Activated CD8-positive, alpha-beta memory T cell treated with anti-CD3 and anti-CD28 coated beads, Interleukin-2, amount 50 U/mL, for 1 hour (primary cell): Measurements from ENCODE around the gene SGSH.
"Not testable (repeated sequence)": the region's sequence is repeated elsewhere in the genome, so short reads cannot be mapped to it uniquely, and the experiment has no call there.

ENCODE experiments used
- DNase-seq: peaks from one replicate; pipeline ENCODE4 v3.0.0-alpha.2; 2020; ENCODE audit errors: extremely low read depth

Gene SGSH

DNA sequence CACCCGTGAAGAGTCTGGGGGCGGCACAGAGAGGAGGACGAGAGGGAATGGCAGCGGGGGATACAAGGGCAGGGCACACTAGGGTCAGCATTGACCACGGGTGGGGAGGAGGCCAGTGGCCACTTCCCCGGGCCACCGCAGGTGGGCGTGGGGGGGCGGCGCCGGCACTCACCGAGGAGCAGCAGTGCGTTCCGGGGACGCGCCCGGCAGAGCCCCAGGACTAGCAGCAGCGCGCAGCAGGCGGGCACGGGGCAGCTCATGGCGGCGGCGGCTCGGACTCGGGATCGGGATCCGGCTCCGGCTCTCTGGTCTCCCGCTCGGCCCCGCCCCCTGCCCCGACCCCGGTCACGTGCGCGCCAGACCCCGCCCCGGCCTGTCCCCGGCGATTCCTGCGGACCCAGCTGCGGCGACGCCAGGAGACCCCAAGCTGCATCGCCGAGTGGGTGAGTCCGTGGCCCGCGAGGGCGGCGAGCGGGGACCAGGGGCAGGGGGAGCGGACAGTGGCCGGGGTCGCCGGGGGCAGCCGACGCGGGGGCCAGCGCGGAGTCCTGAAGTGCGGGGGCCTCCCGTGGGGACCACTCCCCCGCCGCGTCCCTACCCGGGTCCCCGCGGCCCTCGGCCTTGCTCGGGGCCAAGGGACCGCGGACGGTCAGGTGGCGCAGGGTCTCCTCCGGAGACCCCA is at the start of gene SGSH, which contains the start of gene SLC26A11:
SGSH (minus strand) TSS at position 280 of the 682 bp plus-strand sequence; CDS start at position 260, 20 bp downstream.
SLC26A11 (plus strand) TSS at position 374 of the 682 bp plus-strand sequence. CDS start 1,134 bp downstream, outside the sequence.
- no peak for DNase-seq

DNA sequence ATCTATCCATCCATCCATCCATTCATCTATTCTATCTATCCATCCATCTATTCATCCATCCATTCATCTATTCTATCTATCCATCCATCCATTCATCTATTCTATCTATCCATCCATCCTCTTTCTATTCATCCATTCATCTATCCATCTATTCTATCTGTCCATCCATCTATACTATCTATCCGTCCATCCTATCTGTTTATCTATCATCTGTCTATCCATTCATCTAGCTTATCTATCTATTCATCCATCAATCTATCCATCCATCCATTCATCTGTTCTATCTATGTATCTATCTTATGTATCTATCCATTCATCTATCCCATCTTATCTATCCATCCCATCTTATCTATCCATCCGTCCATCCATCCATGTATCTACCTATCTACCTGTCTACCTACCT is 49.3 kb upstream of the SGSH start:
- DNase-seq: no peak

DNA sequence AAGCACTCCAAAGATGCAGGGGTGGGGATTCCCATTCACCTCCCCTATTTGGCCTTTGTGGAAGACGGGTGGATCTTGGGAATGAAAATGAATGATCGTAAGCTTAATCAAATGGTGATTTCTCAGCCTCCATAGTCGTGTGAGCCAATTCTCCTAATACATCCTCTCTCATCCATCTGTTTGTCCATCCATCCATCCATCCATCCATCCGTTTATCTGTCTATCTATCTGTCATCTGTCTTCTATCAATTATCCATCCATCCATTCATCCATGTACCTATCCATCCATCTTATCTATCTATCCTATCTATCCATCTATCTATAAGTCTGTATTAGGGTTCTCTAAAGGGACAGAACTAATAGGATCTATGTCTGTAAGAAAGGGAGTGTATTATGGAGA is 48.3 kb upstream of the SGSH start:
- no peak for DNase-seq

DNA sequence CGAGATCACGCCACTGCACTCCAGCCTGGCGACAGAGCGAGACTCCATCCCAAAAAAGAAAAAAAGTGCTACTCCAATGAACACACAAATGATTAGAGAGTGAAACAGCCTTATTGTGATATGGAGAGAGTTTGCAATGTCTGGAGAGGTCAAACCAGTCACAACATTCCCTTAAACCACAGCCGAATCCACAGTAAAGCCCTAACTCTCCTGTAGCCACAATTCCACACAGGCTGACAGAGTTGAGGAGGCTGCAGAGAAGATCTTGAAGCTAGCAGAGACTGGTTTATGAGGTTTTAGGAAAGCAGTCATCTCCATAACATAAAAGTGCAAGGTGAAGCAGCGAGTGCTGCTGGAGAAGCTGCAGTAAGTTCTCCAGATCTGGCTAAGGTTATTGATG is 47.3 kb upstream of the SGSH start:
- no peak for DNase-seq

DNA sequence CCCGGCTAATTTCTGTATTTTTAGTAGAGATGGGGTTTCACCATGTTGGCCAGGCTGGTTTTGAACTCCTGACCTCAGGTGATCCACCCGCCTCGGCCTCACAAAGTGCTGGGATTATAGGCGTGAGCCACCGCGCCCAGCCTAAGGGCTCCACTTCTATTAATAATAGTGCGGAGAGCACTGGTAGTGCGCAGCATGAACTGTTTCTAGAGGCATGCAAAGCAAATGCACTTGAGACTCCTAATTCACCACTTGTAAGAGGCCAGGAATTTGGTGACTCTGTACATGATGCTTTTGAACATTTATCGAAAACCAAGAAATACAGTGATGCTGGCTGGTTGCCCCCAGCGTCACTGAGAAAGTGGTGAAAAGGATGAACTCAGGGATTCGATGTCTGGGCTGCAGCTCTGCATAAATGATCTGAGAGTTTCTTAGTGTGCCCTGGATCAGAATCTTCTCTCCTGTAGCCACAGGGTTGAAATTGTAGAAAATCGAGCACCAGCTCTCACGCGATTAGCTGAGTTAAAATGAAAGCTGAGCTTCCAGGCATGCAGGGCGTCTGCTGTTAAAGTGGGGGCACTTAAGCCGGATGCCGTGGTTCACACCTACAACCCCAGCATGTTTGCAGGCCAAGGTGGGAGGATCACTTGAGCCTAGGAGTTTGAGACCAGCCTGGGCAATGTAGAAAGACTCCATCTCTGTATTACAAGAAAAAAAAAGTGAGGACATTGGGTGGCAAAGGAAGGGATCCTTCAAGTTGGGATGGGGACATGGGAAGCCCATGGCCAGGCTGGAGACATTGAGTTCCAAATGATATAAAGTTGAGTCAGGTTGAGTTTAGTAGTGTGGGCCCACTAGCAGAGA is 45.3 kb upstream of the SGSH start:
- DNase-seq: no peak

DNA sequence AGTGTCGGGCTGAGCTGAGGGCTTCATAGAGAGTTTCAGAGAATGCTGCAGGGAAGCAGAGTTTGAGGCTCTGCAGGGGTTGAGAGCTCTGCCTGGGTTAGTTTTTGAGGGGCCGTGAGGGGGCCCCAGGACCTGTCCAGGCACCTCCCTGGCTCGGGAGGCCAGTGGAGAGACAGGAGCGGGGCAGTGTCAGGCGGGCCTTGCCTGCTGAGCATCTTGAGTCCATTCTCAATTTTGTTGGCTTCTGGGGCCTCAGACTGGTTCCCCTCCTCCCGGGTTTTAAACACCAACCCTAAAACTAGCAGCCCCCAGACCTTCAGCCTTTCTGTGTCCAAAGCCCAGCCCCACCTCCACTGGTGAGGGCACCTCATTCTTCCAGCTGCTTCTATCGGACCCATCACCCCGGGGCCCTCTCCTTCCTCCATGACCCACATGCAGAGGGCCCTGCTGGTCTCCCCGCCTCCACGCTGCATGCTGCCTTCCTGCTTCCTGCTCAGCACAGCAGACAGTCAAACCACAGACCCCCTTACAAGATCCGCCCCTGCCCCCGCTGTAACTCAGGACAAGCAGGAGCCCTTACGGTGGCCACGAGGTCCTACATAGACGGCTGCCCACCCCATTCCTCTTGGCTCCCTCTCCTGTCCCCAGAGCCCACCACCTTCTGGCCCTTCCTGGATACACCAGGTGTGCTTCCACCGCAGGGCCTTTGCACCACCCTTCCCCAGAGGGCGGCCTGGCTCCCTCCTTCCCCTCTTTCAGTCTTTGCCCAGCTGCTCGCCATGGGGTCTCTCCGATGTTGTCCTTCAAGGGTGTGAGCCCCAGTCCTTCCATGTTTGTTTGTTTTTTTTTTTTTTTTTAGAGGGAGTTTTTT is 44.3 kb upstream of the SGSH start:
- no peak for DNase-seq

DNA sequence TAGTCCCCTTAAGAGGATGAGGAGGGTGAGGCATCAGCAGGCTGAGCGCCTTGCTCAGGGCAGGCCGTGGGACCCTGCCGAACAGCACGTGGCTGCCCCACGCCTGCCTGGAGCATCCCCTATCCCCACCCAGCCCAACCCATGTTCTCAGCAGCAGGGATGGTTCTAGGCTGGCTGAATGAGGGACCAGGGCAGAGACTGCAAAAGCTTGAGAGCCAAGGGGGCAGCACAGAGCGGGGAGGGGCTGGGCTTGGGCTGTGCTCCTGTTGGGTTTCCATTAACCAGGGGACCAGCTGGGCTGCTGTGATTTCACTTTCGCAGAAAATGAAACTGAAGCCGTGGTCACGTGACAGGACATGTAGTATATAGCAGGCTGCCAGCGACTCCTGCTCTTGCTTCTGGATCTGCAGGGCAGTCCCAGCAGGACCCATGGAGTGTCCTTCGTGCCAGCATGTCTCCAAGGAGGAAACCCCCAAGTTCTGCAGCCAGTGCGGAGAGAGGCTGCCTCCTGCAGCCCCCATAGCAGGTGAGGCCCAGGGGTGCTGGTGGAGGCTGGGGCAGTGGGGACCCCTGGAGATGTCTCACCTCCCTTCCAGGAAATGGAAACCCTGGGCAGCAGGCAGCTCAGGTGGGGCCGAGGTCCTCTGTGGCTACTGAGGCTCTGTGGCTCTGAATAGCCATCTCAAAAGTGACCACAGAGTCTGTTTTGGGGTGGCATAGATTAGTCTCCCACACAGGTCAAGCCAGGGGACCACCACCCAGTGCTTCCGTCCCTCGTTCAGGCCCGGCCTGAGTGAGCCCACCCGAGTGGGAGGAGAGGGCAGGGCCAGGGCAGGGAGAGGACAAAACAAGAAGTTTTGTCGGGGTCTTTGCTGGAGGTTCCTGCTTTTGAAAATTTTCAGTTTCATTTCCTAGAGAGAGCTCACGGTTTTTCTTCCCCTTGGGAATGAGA is 43.4 kb upstream of the SGSH start:
- DNase-seq: peak; percentile 53

DNA sequence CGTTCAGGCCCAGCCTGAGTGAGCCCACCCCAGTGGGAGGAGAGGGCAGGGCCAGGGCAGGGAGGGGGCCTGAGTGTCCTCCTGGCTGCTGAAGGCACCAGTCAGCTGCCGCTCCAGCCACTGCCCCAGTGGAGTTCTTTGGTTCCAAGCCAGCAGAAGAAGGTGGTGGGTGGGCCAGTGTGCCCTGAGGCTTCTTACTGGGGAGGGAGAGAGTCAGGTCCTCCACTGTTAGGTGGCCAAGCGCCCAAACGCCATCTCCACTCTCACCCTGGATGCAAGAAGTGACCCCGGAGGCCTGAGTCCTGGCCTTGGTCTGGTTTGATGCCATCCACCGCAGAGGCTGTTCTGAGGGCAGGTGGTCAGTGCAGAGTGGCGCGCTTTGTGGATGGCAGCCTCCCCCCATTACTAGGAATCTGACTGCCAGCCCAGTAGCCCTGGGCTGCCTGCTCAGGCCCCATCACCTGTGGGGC is 42.7 kb upstream of the SGSH start:
- no peak for DNase-seq

DNA sequence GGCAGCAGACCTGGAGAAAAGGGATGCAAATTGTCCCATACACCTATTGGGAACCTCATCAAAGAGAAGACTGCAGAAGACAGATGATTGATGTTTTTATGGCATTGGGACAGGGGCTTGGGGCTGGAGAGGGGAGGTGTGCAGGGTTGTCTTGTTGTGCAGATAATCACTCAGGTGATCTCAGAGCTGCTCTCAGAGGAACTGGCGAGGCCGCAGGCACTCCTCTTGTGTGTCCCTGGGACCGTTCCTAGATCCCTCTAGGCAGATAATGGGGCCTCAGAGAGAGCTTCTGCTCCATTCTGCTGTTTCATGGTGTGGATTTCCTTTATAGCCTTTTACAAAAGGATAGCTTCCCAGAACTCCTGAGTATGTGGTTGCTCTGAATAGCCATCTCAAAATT is 42.2 kb upstream of the SGSH start:
- DNase-seq: no peak

DNA sequence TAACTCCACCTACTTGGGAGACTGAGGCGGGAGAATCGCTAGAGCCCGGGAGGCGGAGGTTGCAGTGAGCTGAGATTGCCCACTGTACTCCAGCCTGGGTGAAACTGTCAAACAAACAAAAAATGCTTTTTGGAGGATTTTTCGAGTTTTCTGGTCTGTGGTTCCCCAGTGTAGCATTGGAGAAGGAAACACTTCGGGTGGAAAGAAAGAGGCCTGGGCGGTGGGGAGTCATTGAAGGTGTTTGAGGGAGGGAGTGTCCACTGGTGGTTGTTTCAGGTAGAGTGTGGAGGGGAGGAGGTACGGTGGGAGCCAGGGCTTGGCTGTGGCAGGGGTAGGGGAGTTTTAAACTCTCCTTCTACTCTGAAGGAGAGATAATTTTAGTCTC is 41.8 kb upstream of the SGSH start:
- no peak for DNase-seq

DNA sequence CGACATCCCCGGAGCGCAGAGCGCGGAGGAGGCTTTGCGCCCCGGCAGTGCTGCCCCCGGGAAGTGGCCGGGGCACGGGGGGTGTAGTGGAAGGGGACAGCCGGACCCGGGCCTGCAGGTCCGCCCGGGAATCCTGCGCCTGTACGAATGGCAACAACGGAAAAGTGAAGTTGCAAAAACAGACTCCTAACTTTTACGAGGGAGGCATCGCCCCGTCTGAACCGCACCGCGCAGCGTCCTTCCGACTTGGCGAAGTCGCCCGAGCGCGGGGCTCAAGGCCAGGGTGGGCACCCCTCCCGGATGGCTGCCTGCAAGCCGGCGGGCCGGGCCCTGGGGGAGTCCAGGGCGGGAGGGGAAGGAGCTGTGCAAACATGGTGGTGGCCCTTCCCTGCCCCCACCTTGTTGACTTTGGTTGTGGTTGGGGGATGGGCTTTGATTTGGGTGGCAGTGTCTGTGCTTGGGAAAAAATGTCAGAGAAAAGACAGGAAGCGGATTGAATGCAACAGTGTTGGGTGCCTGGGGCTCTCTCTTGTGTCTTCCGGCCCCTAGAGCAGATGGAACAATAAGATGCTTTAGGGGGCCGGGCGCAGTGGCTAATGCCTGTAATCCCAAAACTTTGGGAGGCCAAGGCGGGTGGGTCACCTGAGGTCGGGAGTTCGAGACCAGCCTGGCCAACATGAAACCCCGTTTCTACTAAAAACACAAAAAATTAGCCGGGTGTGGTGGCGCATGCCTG is 41.2 kb upstream of the SGSH start:
- no peak for DNase-seq

DNA sequence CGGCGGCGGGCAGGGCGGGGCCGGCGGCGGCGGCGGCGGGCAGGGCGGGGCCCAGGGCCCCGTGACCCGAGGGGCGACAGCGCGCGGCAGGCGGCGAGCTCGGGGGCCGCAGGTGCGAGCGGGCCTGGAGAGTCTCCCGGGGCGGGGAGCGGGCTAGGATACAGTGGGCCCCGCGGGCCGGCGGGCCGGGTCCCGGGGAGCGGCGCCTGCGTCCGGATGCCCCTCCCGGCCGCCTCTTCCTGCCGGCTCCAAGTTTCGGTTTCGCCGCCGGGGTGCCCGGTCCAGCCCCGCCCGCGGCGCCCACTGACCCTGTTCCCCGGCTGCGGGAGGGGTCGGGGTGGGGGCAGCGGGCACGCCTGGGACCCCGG is 40.6 kb upstream of the SGSH start, which contains the start of gene RNF213:
RNF213 (plus strand) TSS at position 62 of the 368 bp plus-strand sequence. CDS start 2,830 bp downstream, outside the sequence.
- DNase-seq: no peak

DNA sequence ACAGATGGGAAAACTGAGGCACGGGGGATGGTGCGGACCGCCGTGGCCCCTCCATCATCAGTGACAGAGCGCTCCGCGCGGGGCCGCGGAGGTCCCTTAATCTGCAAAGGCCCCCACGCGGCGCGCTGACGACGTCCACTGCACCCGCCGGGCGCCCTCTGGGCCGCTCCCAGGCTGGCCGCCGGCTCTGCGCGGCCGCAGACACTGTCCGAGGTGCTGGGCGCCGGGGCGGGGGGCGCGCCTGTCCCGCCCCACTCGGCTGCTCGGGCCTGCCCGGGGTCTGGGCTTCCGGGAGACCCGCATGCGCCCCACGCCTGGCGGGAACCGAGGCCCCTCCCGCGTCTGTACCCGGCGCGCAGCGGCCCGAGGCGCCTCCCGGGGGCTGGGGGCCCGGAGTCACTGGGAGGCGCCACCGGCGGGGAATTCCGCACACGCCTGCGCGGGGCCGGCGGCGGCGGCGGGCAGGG is 40.0 kb upstream of the SGSH start:
- peak; percentile 47 for DNase-seq

DNA sequence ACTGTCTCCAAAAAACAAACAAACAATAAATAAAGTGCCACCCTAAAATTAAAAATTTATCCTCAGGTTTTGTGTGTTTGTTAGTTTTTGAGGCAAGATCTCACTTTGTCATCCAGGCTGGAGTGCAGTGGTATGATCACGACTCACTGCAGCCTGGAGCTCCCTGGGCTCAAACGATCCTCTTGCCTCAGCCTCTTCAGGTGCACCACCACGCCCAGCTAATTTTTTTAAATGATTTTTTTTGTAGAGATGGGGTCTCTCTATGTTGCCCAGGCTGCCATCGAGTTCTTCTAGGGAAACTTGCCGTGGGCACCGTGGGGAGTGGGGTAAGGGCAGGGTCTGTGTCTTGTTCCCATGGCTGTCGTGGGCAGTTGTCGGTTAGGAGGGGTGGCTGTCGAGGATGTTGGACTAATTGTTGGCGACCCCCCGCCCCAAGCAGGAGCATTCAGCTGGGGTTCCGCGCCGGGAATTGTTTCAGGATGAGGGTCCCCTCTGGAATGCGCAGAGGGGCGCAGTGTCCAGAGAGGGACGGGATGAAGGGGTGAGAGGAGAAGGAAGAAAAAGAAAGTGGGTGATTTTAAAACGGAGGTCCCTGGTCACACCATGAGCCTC is 39.4 kb upstream of the SGSH start:
- no peak for DNase-seq

DNA sequence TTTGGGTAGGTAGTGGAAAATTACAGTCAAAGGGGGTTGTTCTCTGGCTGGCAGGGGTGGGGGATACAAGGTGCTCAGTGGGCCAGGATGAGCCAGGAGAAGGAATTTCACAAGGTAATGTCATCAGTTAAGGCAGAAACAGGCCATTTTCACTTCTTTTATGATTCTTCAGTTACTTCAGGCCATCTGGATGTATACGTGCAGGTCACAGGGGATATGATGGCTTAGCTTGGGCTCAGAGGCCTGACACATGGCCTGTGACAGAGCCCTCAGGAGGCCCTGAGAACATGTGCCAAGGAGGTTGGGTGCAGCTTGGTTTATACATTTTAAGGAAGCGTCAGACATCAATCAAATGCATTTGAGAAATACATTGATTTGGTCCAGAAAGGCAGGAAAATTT is 38.2 kb upstream of the SGSH start:
- not testable (repeated sequence) for DNase-seq

DNA sequence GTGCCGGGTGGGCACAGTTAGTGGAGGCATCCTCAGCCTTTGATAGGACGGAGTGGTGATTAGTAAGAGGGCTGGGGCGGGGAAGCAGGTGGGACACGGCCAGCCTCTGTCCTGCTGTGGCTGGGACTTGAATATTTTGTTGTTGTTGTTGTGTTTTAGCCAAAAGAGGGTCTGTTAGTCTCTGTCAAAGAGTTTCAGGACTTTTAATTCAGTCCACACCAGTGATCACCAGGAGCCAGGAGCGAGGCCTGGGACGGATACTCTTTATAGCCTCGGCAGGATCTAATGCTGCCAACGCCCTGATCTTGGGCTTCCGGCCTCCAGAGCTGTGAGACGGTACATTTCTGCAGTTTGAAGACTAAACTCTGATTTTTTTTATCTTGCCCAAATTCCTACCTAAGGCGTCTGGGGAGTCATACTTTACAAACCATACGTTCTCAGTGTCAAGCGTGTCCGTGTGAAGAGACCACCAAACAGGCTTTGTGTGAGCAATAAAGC is 37.6 kb upstream of the SGSH start:
- no peak for DNase-seq

DNA sequence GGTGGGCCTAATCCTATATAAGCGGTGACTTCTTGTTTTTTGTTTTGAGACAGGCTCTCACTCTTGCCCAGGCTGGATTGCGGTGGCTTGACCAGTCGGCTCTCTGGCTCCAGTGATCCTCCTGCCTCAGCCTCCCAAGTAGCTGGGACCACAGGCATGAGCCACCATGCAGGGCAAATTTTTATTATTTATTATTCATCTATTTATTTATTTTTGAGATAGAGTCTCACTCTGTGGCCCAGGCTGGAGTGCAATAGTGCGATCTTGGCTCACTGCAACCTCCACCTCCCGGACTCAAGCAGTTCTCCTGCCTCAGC is 35.9 kb upstream of the SGSH start:
- no peak for DNase-seq

DNA sequence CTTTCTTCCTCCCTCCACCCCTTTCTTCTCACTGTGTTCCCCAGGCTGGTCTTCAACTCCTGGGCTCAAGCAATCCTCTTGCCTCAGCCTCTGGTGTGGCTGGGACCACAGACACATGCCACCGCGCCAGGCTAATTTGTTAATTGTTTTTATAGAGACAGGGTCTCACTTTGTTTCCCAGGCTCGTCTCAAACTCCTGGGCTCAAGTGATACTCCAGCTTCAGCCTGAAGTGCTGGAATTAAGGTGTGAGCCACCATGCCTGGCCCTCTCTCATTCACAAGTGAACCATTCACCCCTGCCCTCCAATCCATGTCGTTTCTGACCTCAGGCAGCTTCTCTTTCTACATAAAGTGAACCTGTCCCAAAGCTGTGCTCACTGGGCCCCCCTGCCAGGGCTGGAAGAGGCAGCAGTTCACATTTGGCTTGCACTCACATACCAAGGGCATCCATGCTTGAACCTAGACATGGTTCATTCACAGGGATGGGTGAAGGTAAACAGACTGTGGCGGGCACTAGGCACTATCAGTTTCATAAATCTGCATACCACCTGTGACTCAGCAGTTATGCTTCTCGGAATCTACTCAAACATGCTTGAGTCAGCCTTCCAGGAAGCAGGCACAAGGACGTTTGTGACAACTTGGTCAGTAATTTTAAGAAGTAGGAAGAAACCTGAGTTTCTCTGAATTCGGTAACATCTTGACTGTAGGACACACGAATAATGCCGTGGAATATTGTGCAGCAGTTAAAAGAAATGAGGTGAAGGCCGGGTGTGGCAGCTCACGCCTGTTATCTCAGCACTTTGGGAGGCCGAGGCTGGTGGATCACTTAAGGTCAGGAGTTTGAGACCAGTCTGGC is 34.5 kb upstream of the SGSH start:
- no peak for DNase-seq
